GM23338 (cell line): ENCODE results near the gene GRIP2. TPM values are rescaled to one million over a fixed set of nuclear protein-coding genes. Genes with fewer than 3 reads are reported as not detected.

ENCODE experiments used
- ATAC-seq: fragments of 200-7000 bp; cut with Tn5 transposase; 3 replicates; pipeline ENCODE4 v1.9.1; 2020
- DNase-seq: peaks from one replicate; pipeline ENCODE4 v3.0.0-alpha.2; 2015; ENCODE audit warnings: low spot score
- H2AFZ ChIP-seq: fragments of 200-600 bp; sonication (generic); 2 replicates; pipeline ENCODE4 v1.8.0; 2016; ENCODE audit warnings: antibody characterized with exemption, mild to moderate bottlenecking, moderate library complexity
- H3F3A ChIP-seq: fragments of 200-600 bp; sonication (generic); replicated peaks from 2 replicates; pipeline ENCODE4 v1.8.0; 2017; ENCODE audit warnings: antibody characterized with exemption, mixed run types, low read depth
- H3K27ac ChIP-seq: fragments of 200-600 bp; sonication (generic); 2 replicates; pipeline ENCODE4 v1.6.1; 2016; ENCODE audit warnings: low read depth
- H3K27me3 ChIP-seq: fragments of 200-600 bp; sonication (generic); 2 replicates; pipeline ENCODE4 v1.8.0; 2016; ENCODE audit warnings: mild to moderate bottlenecking, mixed run types, moderate library complexity; ENCODE audit not compliant: insufficient read depth
- H3K36me3 ChIP-seq: fragments of 200-600 bp; sonication (generic); 2 replicates; pipeline ENCODE4 v1.8.0; 2016; ENCODE audit warnings: mild to moderate bottlenecking; ENCODE audit not compliant: insufficient read depth
- H3K4me1 ChIP-seq: fragments of 200-600 bp; sonication (generic); 2 replicates; pipeline ENCODE4 v1.8.0; 2016; ENCODE audit warnings: mild to moderate bottlenecking, moderate library complexity; ENCODE audit not compliant: insufficient read depth
- H3K4me2 ChIP-seq: fragments of 200-600 bp; sonication (generic); 2 replicates; pipeline ENCODE4 v1.7.1; 2017; ENCODE audit warnings: mixed run types
- H3K4me3 ChIP-seq: fragments of 200-600 bp; sonication (generic); 2 replicates; pipeline ENCODE4 v1.6.1; 2016; ENCODE audit warnings: mixed run types
- H3K79me2 ChIP-seq: fragments of 200-600 bp; sonication (generic); replicated peaks from 2 replicates; pipeline ENCODE4 v1.8.0; 2017; ENCODE audit warnings: mild to moderate bottlenecking; ENCODE audit not compliant: insufficient read depth
- H3K9me2 ChIP-seq: fragments of 200-600 bp; sonication (generic); 2 replicates; pipeline ENCODE4 v1.8.0; 2017; ENCODE audit not compliant: insufficient read depth
- H4K20me1 ChIP-seq: fragments of 200-600 bp; sonication (generic); replicated peaks from 2 replicates; pipeline ENCODE4 v1.8.0; 2017; ENCODE audit warnings: mild to moderate bottlenecking; ENCODE audit not compliant: insufficient read depth
- H3K27ac Mint-ChIP-seq: 2 replicates; pipeline ENCODE4 v1.8.0; 2020; ENCODE audit warnings: inconsistent platforms, mild to moderate bottlenecking, moderate library complexity, mixed read lengths
- H3K27me3 Mint-ChIP-seq: 3 replicates; pipeline ENCODE4 v1.8.0; 2022; ENCODE audit warnings: low read depth, mild to moderate bottlenecking, moderate library complexity, mixed read lengths, inconsistent platforms; ENCODE audit not compliant: insufficient read depth, poor library complexity
- H3K36me3 Mint-ChIP-seq: 3 replicates; pipeline ENCODE4 v1.8.0; 2021; ENCODE audit warnings: low read depth, mild to moderate bottlenecking, inconsistent platforms, moderate library complexity, mixed read lengths
- H3K4me1 Mint-ChIP-seq: 3 replicates; pipeline ENCODE4 v1.8.0; 2020; ENCODE audit warnings: mild to moderate bottlenecking, inconsistent platforms, mixed read lengths
- H3K4me3 Mint-ChIP-seq: 3 replicates; pipeline ENCODE4 v1.8.0; 2021; ENCODE audit warnings: moderate library complexity, mild to moderate bottlenecking, inconsistent platforms, mixed read lengths
- H3K9me3 Mint-ChIP-seq: 3 replicates; pipeline ENCODE4 v1.8.0; 2020; ENCODE audit warnings: moderate library complexity, mild to moderate bottlenecking, inconsistent platforms, mixed read lengths
- CREB1 ChIP-seq: fragments of 250-450 bp; sonication (Bioruptor Pico); IDR thresholded peaks from 2 replicates; pipeline ENCODE4 v1.5.0; 2020; ENCODE audit warnings: low read depth, mild to moderate bottlenecking, moderate library complexity
- EZH2 ChIP-seq: fragments of 200-600 bp; sonication (generic); IDR thresholded peaks from one replicate; pipeline ENCODE4 v1.8.0; 2017; ENCODE audit warnings: antibody characterized with exemption, mild to moderate bottlenecking, low read depth; ENCODE audit not compliant: unreplicated experiment
- EZH2phosphoT487 ChIP-seq: fragments of 200-600 bp; sonication (generic); IDR thresholded peaks from one replicate; pipeline ENCODE4 v1.8.1; 2018; ENCODE audit warnings: antibody characterized with exemption; ENCODE audit not compliant: unreplicated experiment
- JUNB ChIP-seq: IDR thresholded peaks from one replicate; pipeline ENCODE4 v1.6.1; 2016; ENCODE audit warnings: antibody characterized with exemption; ENCODE audit not compliant: unreplicated experiment
- NANOG ChIP-seq: IDR thresholded peaks from 2 replicates; pipeline ENCODE4 v1.6.1; 2016; ENCODE audit warnings: antibody characterized with exemption, borderline replicate concordance
- POLR2AphosphoS5 ChIP-seq: IDR thresholded peaks from 2 replicates; pipeline ENCODE4 v1.6.1; 2016; ENCODE audit warnings: antibody characterized with exemption, low read depth
- ZNF114 ChIP-seq: fragments of 250-450 bp; sonication (Bioruptor Pico); IDR thresholded peaks from 2 replicates; pipeline ENCODE4 v1.5.0; 2020; ENCODE audit warnings: mild to moderate bottlenecking, moderate library complexity
- ZNF331 ChIP-seq: fragments of 250-450 bp; sonication (Bioruptor Pico); IDR thresholded peaks from 2 replicates; pipeline ENCODE4 v1.5.0; 2020; ENCODE audit warnings: low read depth, mild to moderate bottlenecking, moderate library complexity
- polyA plus RNA-seq: library from polyadenylated mRNA; unstranded; fragments of >200 nt; fragmentation: Nextera tagmentation; extraction: Ambion mirVana; gene quantifications from 2 replicates; pipeline ENCODE4 v1.2.1, GENCODE V29; 2016
- total RNA-seq: library from RNA; depleted of rRNA; stranded (reverse); fragments of >200 nt; shearing (Covaris generic); gene quantifications from 2 replicates; pipeline ENCODE4 v1.2.3, GENCODE V29; 2014
- TF ChIP-seq, protein P1 (sequence below), 2 experiments: fragments of 200-600 bp in 1 of 2; sonication (generic) in 1 of 2; conservative IDR thresholded peaks; 2 replicates each; pipeline versions ENCODE4 v1.5.1 to v1.6.1; 2016 to 2017; ENCODE audit warnings: antibody characterized with exemption in 2 of 2, low read depth in 2 of 2, mild to moderate bottlenecking in 2 of 2, moderate library complexity in 1 of 2
- TF ChIP-seq, protein P2 (sequence below): IDR thresholded peaks from 2 replicates; pipeline ENCODE4 v1.6.1; 2016; ENCODE audit warnings: antibody characterized with exemption
- TF ChIP-seq, protein P3 (sequence below): fragments of 250-450 bp; sonication (Bioruptor Pico); IDR thresholded peaks from 2 replicates; pipeline ENCODE4 v1.5.0; 2020; ENCODE audit warnings: mild to moderate bottlenecking, moderate library complexity

Gene GRIP2
- total and polyA plus RNA-seq, 2 experiments from 2014 or later: 3.6 to 5.8 TPM

DNA sequence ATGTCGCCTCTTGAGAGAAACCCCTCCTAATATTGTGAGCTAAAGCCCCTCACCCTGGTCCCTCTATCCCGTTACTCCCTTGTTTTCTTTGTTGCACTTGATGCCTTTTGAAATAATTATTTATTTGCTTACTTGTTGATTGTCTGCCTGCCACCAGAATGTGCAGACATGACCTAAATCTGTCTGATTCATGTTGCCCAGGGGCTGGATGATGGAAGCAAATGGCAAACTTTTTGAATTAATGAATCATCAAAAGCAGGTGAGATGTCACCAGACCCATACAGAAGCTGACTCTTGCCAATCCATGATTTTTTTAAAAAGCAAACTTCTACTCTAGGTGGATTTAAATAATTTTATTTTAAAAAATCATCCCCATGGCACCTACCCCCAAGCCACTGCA is 49.3 kb downstream of the GRIP2 start (continued):
- TF ChIP-seq, protein P1, sequence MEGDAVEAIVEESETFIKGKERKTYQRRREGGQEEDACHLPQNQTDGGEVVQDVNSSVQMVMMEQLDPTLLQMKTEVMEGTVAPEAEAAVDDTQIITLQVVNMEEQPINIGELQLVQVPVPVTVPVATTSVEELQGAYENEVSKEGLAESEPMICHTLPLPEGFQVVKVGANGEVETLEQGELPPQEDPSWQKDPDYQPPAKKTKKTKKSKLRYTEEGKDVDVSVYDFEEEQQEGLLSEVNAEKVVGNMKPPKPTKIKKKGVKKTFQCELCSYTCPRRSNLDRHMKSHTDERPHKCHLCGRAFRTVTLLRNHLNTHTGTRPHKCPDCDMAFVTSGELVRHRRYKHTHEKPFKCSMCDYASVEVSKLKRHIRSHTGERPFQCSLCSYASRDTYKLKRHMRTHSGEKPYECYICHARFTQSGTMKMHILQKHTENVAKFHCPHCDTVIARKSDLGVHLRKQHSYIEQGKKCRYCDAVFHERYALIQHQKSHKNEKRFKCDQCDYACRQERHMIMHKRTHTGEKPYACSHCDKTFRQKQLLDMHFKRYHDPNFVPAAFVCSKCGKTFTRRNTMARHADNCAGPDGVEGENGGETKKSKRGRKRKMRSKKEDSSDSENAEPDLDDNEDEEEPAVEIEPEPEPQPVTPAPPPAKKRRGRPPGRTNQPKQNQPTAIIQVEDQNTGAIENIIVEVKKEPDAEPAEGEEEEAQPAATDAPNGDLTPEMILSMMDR (conservative IDR thresholded peaks at IDR 0.05; ENCODE audit: low read depth in 2 of 2): no peak
- TF ChIP-seq JUNB (no peak), EZH2 (no peak), EZH2phosphoT487 (no peak), CREB1 (no peak), ZNF331 (CRISPR knock-in tag) (no peak), ZNF114 (CRISPR knock-in tag) (no peak), NANOG (no peak), POLR2AphosphoS5 (no peak)

DNA sequence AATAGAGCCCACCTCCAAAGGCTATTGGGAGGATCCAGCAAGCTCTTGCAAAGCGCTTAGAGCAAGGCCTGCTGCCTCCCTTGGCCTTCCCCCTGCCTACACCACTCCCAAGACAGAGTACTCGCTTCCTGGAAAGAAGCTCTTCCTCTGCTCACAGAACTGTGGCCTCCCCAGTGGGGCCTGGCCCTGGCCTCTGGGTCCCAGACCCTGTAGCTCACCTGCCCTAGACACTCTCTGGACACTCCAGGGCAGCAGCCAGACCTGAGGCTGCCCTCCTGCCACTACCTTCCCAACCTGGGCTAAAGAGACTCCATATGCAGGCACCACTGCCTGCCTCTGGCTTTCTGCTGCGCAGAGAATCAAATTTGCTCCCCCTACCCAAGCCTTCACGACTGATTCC is 49.9 kb downstream of the GRIP2 start:
- no peaks in the 10 kb centered on the region for H3K4me1 ChIP-seq
- H3K27me3 Mint-ChIP-seq: peaks cover 12% of the 10 kb centered on the region
- H3K4me3 Mint-ChIP-seq: no peak overlapping the region
- peaks cover 8% of the 10 kb centered on the region; the same call in 1 of the 2 replicates for H3K36me3 ChIP-seq
- no peak overlapping the region for H2AFZ ChIP-seq
- H3K36me3 Mint-ChIP-seq: peaks cover 12% of the 10 kb centered on the region
- no peak overlapping the region for H3K4me3 ChIP-seq
- no peak overlapping the region for H3K27ac Mint-ChIP-seq
- no peaks in the 10 kb centered on the region for H3K4me1 Mint-ChIP-seq
- H3K9me2 ChIP-seq: no peaks in the 10 kb centered on the region
- DNase-seq (no peak), ATAC-seq (no peak)
- H3K9me3 Mint-ChIP-seq: no peaks in the 10 kb centered on the region; the same call in 2 of the 3 replicates
- H4K20me1 ChIP-seq: peaks cover 8% of the 10 kb centered on the region; the same call in 1 of the 2 replicates
- H3F3A ChIP-seq: no peaks in the 10 kb centered on the region
- H3K79me2 ChIP-seq: no peaks in the 10 kb centered on the region
- H3K27ac ChIP-seq: no peak overlapping the region
- no peaks in the 10 kb centered on the region for H3K27me3 ChIP-seq
- no peak overlapping the region for H3K4me2 ChIP-seq
- TF ChIP-seq JUNB (no peak), ZNF331 (CRISPR knock-in tag) (no peak), EZH2 (no peak), CREB1 (no peak), POLR2AphosphoS5 (no peak; the same call in 1 of the 2 replicates)
- TF ChIP-seq, protein P2, sequence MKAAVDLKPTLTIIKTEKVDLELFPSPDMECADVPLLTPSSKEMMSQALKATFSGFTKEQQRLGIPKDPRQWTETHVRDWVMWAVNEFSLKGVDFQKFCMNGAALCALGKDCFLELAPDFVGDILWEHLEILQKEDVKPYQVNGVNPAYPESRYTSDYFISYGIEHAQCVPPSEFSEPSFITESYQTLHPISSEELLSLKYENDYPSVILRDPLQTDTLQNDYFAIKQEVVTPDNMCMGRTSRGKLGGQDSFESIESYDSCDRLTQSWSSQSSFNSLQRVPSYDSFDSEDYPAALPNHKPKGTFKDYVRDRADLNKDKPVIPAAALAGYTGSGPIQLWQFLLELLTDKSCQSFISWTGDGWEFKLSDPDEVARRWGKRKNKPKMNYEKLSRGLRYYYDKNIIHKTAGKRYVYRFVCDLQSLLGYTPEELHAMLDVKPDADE: no peak
- TF ChIP-seq, protein P1 (conservative IDR thresholded peaks at IDR 0.05; ENCODE audit: low read depth in 2 of 2): no peak
- TF ChIP-seq, protein P3, sequence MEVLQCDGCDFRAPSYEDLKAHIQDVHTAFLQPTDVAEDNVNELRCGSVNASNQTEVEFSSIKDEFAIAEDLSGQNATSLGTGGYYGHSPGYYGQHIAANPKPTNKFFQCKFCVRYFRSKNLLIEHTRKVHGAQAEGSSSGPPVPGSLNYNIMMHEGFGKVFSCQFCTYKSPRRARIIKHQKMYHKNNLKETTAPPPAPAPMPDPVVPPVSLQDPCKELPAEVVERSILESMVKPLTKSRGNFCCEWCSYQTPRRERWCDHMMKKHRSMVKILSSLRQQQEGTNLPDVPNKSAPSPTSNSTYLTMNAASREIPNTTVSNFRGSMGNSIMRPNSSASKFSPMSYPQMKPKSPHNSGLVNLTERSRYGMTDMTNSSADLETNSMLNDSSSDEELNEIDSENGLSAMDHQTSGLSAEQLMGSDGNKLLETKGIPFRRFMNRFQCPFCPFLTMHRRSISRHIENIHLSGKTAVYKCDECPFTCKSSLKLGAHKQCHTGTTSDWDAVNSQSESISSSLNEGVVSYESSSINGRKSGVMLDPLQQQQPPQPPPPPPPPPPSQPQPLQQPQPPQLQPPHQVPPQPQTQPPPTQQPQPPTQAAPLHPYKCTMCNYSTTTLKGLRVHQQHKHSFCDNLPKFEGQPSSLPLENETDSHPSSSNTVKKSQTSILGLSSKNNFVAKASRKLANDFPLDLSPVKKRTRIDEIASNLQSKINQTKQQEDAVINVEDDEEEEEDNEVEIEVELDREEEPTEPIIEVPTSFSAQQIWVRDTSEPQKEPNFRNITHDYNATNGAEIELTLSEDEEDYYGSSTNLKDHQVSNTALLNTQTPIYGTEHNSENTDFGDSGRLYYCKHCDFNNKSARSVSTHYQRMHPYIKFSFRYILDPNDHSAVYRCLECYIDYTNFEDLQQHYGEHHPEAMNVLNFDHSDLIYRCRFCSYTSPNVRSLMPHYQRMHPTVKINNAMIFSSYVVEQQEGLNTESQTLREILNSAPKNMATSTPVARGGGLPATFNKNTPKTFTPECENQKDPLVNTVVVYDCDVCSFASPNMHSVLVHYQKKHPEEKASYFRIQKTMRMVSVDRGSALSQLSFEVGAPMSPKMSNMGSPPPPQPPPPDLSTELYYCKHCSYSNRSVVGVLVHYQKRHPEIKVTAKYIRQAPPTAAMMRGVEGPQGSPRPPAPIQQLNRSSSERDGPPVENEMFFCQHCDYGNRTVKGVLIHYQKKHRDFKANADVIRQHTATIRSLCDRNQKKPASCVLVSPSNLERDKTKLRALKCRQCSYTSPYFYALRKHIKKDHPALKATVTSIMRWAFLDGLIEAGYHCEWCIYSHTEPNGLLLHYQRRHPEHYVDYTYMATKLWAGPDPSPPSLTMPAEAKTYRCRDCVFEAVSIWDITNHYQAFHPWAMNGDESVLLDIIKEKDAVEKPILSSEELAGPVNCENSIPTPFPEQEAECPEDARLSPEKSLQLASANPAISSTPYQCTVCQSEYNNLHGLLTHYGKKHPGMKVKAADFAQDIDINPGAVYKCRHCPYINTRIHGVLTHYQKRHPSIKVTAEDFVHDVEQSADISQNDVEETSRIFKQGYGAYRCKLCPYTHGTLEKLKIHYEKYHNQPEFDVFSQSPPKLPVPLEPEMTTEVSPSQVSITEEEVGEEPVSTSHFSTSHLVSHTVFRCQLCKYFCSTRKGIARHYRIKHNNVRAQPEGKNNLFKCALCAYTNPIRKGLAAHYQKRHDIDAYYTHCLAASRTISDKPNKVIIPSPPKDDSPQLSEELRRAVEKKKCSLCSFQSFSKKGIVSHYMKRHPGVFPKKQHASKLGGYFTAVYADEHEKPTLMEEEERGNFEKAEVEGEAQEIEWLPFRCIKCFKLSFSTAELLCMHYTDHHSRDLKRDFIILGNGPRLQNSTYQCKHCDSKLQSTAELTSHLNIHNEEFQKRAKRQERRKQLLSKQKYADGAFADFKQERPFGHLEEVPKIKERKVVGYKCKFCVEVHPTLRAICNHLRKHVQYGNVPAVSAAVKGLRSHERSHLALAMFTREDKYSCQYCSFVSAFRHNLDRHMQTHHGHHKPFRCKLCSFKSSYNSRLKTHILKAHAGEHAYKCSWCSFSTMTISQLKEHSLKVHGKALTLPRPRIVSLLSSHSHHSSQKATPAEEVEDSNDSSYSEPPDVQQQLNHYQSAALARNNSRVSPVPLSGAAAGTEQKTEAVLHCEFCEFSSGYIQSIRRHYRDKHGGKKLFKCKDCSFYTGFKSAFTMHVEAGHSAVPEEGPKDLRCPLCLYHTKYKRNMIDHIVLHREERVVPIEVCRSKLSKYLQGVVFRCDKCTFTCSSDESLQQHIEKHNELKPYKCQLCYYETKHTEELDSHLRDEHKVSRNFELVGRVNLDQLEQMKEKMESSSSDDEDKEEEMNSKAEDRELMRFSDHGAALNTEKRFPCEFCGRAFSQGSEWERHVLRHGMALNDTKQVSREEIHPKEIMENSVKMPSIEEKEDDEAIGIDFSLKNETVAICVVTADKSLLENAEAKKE: no peak
